ENCODE results near the gene ZDHHC3.
"Not testable (repeated sequence)": the region's sequence is repeated elsewhere in the genome, so short reads cannot be mapped to it uniquely, and the experiment has no call there.

The ZDHHC3 gene

GRCh38 chr3:44966795-44967278, 9.1 kb downstream of the ZDHHC3 start:
- in situ Hi-C loops (cut with MboI; ENCODE audit: low sequenced_read_pairs), result no loop called here

GRCh38 chr3:44965165-44965564, 10.8 kb downstream of the ZDHHC3 start:
- in situ Hi-C loops (cut with MboI; ENCODE audit: low sequenced_read_pairs), result no loop called here

GRCh38 chr3:44963571-44964325, 12.2 kb downstream of the ZDHHC3 start:
- in situ Hi-C loops (cut with MboI; ENCODE audit: low sequenced_read_pairs), result no loop called here

GRCh38 chr3:44962621-44963393, 13.2 kb downstream of the ZDHHC3 start:
- in situ Hi-C loops (cut with MboI; ENCODE audit: low sequenced_read_pairs), result no loop called here

GRCh38 chr3:44961888-44962287, 14.1 kb downstream of the ZDHHC3 start:
- in situ Hi-C loops (cut with MboI; ENCODE audit: low sequenced_read_pairs), result no loop called here

- in situ Hi-C loops (cut with MboI; ENCODE audit: low sequenced_read_pairs), result no loop called here
These were observed 15.5 kb downstream of the ZDHHC3 start for GRCh38 chr3:44960387-44961026.

- in situ Hi-C loops (cut with MboI; ENCODE audit: low sequenced_read_pairs), result no loop called here
These were observed 17.6 kb downstream of the ZDHHC3 start for GRCh38 chr3:44958386-44958785.

- in situ Hi-C loops (cut with MboI; ENCODE audit: low sequenced_read_pairs), result no loop called here
These were observed 18.0 kb downstream of the ZDHHC3 start for GRCh38 chr3:44957986-44958385.

- in situ Hi-C loops (cut with MboI; ENCODE audit: low sequenced_read_pairs), result no loop called here
These were observed 20.1 kb downstream of the ZDHHC3 start for GRCh38 chr3:44955917-44956316.

GRCh38 chr3:44954962-44955361, 21.0 kb downstream of the ZDHHC3 start:
- in situ Hi-C loops (cut with MboI; ENCODE audit: low sequenced_read_pairs), result no loop called here

- in situ Hi-C loops (cut with MboI; ENCODE audit: low sequenced_read_pairs), result no loop called here
These were observed 21.7 kb downstream of the ZDHHC3 start for GRCh38 chr3:44954304-44954703.

- in situ Hi-C loops (cut with MboI; ENCODE audit: low sequenced_read_pairs), result no loop called here
These were observed 23.3 kb downstream of the ZDHHC3 start for GRCh38 chr3:44952689-44953088.

- in situ Hi-C loops (cut with MboI; ENCODE audit: low sequenced_read_pairs), result no loop called here
These were observed 25.7 kb downstream of the ZDHHC3 start for GRCh38 chr3:44950275-44950734.

- in situ Hi-C loops (cut with MboI; ENCODE audit: low sequenced_read_pairs), result not testable (repeated sequence)
These were observed 26.2 kb downstream of the ZDHHC3 start for GRCh38 chr3:44949770-44950169.

- in situ Hi-C loops (cut with MboI; ENCODE audit: low sequenced_read_pairs), result no loop called here
These were observed 27.7 kb downstream of the ZDHHC3 start for GRCh38 chr3:44948239-44948638.

GRCh38 chr3:44942202-44942921, 33.6 kb downstream of the ZDHHC3 start:
- in situ Hi-C loops (cut with MboI; ENCODE audit: low sequenced_read_pairs), result no loop called here

GRCh38 chr3:44939581-44940036, 36.4 kb downstream of the ZDHHC3 start:
- in situ Hi-C loops (cut with MboI; ENCODE audit: low sequenced_read_pairs), result no loop called here

GRCh38 chr3:44932986-44933944, 42.7 kb downstream of the ZDHHC3 start:
- in situ Hi-C loops (cut with MboI; ENCODE audit: low sequenced_read_pairs), result no loop called here

GRCh38 chr3:44932271-44932670, 43.7 kb downstream of the ZDHHC3 start:
- in situ Hi-C loops (cut with MboI; ENCODE audit: low sequenced_read_pairs), result no loop called here

- in situ Hi-C loops (cut with MboI; ENCODE audit: low sequenced_read_pairs), result no loop called here
These were observed 44.2 kb downstream of the ZDHHC3 start for GRCh38 chr3:44931791-44932190.
